ENCODE measurements around the gene ABCA5.

- TF ChIP-seq CTCF (IDR thresholded peaks at IDR 0.05) (no peak), POLR2A (IDR thresholded peaks at IDR 0.05) (no peak)
These were observed 12.5 kb downstream of the ABCA5 start for GRCh38 chr17:69314246-69315065.
